OCI-M2 (cell line): Measurements from ENCODE around the gene ADGRG3.
A peak's percentile ranks its signal among the peaks of the same experiment; 100 is the strongest.

Source experiments
- DNase-seq: peaks from one replicate; lab custom pipeline; 2025; ENCODE audit not compliant: unreplicated experiment; lab: John Stamatoyannopoulos, UW

The ADGRG3 gene, protein sequence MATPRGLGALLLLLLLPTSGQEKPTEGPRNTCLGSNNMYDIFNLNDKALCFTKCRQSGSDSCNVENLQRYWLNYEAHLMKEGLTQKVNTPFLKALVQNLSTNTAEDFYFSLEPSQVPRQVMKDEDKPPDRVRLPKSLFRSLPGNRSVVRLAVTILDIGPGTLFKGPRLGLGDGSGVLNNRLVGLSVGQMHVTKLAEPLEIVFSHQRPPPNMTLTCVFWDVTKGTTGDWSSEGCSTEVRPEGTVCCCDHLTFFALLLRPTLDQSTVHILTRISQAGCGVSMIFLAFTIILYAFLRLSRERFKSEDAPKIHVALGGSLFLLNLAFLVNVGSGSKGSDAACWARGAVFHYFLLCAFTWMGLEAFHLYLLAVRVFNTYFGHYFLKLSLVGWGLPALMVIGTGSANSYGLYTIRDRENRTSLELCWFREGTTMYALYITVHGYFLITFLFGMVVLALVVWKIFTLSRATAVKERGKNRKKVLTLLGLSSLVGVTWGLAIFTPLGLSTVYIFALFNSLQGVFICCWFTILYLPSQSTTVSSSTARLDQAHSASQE

DNA sequence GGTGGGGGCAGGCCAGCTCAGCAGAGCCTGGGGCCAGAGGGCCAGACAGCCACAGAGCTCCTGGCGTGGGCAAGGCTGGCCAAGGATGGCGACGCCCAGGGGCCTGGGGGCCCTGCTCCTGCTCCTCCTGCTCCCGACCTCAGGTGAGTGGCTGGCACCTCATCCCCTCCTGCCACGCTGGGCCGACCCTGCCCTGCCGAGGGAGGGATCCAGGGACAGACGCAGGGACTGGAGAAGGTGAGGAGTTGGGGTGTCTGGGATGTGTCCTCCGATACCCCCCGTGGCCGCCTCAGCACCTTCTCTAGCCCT is at the start of gene ADGRG3:
TSS of gene ADGRG3 (plus strand) at position 44 of the 309 bp plus-strand sequence. CDS start at position 86, 42 bp downstream.
- no peak for DNase-seq

DNA sequence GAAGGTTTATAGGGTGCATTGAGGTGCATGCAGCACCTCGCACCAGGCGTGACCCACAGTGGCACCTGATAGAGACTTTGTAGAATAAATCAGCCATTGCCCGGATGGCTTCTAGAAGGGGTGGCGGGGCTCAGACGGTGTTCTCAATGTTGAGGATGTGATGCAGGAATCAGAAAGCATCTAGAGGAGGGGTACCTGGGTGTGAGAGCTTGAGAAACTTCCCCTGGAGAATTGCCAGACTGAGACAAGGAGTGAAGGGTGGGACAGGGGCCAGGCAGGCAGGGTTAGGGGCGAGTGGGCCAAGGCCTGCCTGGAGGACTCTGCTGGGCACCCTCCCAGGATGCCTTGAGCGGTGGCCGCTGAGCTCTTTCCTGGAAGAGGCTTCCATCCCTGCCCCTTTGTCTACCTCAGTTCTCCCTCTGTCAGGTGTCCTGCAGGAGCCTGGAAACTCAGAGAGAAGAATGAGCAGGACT is 48.9 kb upstream of the ADGRG3 start:
- no peak for DNase-seq

- DNase-seq: no peak
Measured at GRCh38 chr16:57619606-57620334, 48.3 kb upstream of the ADGRG3 start.

DNA sequence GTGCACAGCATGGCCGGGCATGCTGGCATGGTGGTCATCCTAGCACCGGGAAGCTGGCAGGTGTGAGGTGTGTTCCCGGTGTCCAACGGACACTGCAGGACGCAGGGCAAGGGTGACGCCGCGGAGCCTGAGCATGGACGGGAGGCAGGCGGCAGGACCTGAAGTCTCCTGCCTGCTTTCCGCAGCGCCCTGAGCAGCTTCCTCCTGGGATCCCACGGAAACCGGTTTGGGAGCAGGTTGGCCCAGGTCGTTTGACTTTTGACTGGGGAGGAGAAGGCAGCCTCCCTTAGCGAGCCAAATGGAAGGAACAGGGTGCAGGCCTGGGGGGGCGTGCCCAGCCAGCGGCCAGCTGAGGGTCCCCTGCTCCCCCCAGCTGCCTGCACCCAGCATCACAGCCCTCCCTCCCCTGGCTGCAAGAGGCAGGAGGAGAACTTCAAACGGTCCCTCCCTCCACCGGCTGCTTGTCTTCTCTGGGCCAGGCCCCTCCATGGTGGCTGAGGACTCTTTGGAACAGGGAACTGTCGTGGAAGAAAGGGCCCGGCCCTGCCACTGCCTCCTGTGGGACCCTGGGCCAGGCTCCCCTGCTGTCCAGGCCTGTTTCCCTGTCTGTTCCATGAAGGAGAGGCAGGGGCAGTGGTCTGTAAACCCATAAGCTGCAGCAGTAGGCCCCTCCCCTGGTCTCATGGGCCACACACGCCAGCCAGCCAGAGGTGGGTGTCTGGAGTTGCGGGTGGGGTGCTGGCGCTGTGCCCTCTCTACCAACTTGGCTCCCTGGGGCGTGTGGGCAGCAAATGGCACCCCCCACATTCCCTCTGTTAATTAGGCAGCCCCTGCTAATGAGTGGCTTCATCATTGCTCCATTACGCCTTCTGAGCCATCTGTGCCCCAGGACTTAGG is 47.5 kb upstream of the ADGRG3 start:
- DNase-seq: no peak

DNA sequence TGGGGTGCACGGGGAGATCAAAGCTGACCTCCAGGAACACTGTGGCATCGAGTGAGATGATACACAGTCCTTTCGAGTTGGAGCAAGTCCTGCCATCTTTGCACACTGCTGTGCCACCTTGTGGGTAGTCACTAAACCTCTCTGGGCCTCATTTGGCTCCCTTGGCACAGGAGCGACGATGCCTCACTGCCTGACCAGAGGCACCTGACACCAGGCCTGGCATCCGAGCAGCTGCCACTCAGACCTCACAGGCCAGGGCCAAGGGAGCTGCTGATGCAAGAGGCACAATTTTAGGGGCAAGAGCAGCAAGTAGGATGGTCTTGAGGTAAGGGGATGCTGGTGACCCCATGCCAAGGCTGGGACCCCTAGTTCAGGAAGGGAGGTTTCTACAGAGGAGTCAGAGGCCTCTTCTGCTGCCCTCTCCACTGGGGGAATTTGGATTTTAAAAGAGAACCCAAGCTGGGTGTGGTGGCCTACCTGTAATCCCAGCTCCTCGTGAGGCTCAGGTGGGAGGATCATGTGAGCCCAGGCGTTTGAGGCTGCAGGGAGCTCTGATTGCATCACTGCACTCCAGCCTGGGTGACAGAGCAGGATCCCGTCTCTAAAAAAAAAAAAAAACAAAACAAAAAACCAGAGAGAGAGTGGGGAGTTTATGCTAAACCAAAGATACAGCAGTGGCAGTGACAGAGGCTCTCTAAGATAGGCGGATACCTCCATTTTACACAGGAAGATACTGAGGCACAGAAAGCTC is 46.4 kb upstream of the ADGRG3 start:
- DNase-seq: no peak

- DNase-seq: no peak
Measured at GRCh38 chr16:57622361-57623250, 45.5 kb upstream of the ADGRG3 start.

GRCh38 chr16:57623251-57624043 is 44.7 kb upstream of the ADGRG3 start:
- DNase-seq: no peak

- no peak for DNase-seq
Measured at GRCh38 chr16:57624044-57624688, 43.9 kb upstream of the ADGRG3 start.

- DNase-seq: no peak
Measured at GRCh38 chr16:57624806-57625500, 43.2 kb upstream of the ADGRG3 start.

GRCh38 chr16:57626420-57627170 is 41.5 kb upstream of the ADGRG3 start:
- no peak for DNase-seq

DNA sequence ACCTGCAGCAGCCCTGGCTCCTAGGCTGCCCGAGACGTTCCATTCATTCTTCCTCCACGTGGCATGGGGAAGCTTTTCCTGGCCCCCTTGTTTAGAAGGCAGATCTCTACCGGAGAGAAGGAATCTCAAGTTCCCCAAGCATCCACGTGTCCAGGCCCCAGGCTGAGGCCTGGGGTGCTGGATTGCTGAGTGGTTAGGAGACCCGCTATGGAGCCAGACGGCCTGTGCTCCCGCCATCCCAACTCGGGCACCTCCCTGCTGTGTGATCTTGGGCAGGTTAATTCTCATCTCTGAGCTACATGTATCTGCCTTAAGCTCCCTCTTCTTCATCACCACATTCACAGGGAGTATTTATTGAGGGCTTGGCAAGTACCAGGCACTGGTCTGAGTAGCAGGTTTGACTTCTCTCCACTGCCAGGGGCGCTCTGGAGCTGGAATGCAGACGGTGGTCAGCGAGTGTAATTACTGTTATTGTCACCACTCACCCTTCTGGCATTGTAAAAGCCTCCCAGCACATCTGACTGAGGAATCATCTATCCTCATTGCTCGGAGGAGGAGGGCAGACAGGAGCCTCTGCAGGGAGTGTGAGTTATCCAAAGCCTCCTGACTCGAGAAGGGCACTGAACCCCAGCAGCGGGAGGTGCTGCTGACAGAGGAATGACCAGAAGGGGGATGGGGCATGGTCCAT is 40.8 kb upstream of the ADGRG3 start:
- no peak for DNase-seq

DNA sequence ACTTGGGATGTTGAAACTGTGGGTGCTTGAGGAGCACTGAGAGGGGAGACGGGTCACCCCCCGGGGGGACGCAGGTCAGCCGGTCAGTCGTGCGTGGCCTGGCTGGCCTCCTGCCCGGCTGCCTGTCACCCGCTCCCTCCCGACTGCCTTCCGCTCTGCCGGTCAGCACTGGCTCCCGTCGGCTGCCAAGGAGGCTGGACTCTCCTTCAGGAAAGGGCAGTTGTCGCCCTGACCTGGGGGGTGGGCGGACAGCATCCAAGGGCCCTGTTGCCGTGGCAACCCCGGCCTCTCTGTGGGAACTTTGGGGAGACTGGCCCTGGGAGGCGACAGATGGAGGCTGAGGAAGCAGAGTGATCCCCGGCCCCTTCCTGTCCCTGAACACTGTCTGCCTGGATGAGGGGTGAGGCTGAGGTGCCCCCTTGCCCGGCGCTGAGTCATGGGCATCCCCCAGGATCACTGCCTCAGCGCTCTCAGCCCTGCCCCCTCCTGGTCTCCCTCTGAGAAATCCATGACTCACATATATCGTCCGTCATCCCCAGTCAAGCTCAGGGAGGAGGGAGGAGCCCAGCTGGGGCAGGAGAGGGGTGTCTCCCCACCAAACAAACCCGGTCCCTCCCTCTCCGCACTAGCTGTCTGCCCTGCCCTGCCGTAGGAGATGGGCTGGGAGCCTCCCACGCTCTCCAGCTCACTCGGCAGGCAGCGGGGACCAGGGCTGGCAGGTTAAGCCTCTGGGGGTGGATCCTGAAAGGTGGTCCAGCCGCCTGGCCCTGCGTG is 39.9 kb upstream of the ADGRG3 start, which contains the start of gene ADGRG1:
TSS of gene ADGRG1 (plus strand) at position 623 of the 774 bp plus-strand sequence. CDS start 21,658 bp downstream, outside the sequence.
- DNase-seq: peak; percentile 16

GRCh38 chr16:57628783-57629293 is 39.3 kb upstream of the ADGRG3 start:
- no peak for DNase-seq

GRCh38 chr16:57629516-57630406 is 38.3 kb upstream of the ADGRG3 start:
- DNase-seq: no peak
